HG03280 (cell line): Measurements from ENCODE around the gene ARFGAP3.

Source experiments
- ATAC-seq: cut with Tn5 transposase; IDR thresholded peaks from one replicate; pipeline ENCODE4 v1.9.1; 2021; ENCODE audit warnings: mild to moderate bottlenecking, moderate library complexity; ENCODE audit not compliant: unreplicated experiment

ARFGAP3 gene, protein sequence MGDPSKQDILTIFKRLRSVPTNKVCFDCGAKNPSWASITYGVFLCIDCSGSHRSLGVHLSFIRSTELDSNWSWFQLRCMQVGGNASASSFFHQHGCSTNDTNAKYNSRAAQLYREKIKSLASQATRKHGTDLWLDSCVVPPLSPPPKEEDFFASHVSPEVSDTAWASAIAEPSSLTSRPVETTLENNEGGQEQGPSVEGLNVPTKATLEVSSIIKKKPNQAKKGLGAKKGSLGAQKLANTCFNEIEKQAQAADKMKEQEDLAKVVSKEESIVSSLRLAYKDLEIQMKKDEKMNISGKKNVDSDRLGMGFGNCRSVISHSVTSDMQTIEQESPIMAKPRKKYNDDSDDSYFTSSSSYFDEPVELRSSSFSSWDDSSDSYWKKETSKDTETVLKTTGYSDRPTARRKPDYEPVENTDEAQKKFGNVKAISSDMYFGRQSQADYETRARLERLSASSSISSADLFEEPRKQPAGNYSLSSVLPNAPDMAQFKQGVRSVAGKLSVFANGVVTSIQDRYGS

DNA sequence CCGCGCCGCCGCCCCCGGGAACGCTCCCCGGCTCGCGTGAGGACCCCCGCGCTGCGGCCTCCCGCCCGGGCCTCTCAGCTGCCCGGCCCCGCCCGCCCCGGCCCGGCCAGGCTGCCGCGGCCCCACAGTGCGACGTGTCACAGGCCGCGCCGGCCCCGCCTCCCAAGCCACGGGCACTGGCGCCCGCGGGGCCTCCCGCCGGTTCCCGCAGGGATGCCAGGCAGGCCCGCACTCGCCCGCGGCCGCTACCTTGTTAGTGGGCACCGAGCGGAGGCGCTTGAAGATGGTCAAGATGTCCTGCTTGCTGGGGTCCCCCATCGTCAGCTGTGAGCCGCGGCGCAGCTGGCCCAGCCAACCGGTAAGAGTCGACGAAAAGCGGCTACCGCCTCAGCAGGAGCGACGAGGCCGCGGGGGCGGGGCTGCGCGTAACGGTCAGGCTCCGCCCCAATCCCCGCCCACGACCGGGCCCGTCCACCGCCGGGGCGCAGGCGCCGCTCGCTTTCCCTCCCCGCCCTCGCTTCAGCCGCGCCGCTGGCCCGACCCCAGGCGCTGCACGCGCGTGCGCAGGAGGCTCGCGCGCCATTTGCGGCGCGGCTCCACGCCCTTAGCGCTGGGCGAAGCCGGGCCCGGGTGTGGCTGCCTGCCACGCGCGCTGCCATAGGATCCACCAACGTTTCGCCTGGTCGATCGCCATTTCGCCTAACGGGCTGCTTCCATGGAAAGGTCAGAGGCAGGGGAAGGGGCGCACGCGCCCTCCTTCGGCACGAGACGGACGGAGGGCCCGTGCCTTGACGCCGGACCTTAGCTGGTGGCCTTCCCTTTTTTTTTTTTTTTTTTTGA lies at the start of gene ARFGAP3:
TSS of gene ARFGAP3 (minus strand) at position 409 of the 840 bp plus-strand sequence. CDS start at position 318, 91 bp downstream.
- peak; percentile 81 for ATAC-seq

DNA sequence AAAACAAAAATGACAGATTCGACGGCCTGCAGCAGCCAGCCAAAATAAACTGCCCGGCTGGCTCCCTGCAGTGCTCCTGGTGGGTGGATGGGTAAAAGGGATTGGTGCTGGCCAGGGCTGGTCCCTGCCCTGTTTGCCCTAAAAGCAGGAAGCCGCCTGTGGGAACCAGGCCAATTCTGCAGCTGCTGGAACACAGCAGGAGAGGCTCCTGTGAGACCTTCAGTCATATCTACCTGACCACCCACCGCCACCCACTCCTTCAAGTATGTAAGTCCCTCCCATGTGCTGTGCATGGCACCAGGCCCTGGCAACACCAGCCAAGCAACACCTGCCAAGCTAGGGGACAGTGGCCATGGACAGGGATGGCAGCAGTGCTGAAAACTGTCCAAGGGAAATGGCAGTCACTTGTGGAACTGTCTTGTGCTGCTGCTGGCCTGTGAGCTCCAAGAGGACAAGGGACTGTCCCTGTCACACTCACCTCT lies 48.7 kb upstream of the ARFGAP3 start:
- ATAC-seq, result no peak

DNA sequence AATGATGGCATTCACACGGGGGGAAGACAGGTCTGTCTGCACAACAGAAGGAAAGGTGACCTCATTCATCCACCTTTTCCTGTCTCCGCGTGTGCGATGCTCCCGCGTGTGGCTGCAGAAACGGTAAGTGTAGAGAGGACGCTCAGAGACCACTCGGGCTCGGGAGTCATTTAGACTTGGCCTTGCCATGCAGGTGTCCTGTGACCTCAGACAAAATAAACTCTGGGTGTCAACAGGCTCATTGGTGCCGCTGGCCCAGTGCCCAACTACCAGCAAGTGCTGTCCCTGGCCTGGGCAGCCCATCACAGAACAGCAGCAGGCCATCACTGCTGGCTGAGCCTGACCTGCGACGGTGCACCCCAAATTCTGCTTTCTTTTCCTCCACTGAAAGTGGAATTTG lies 48.1 kb upstream of the ARFGAP3 start:
- no peak for ATAC-seq

DNA sequence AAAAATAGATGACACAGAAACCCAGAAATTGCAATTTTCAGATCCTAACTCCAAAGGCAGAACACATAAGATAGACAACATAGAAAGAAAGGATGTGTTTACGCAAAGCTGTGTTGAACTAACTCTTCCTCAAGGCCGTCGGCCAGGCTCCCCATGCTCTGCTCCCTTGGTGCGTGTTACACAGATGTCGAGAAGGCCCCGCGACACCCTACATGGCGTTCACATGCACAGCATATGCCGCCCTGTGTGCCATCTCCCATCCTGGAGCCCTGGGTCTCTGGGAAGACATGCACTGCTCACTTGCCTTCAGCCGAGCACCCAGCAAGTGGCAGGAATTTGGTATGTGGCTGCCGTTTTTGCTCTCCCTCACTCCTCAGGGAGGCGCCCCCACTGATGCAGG lies 47.0 kb upstream of the ARFGAP3 start:
- no peak for ATAC-seq

DNA sequence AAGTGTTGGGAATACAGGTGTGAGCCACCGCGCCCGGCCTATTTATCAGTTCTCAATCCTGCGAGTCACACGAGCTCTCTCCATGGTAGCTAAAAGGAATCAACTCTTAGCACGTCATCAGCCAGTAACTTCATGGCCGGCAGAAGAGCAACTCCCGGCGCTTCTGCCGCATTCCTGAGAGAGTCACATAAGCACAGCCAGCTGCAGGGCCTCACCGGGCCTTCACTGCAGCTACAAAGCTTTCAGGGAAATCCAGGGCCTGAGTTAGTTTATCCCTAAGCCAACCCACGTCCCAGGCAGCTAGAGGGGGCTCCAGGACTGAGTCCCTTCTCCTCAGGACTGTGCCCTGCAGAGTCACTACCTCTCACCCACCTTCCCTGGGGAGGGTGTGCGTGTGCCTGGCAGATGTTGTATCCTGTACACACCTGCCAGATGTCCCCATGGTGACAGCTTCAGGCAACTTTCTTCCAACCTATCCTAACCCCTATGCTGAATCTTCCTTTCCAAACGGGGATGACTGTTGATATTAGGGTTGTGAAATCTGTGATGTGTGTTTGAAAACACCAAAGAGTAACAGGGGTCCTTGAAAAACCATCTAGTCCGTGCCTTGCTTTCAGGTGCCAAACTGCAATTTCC lies 45.9 kb upstream of the ARFGAP3 start:
- ATAC-seq, result no peak

DNA sequence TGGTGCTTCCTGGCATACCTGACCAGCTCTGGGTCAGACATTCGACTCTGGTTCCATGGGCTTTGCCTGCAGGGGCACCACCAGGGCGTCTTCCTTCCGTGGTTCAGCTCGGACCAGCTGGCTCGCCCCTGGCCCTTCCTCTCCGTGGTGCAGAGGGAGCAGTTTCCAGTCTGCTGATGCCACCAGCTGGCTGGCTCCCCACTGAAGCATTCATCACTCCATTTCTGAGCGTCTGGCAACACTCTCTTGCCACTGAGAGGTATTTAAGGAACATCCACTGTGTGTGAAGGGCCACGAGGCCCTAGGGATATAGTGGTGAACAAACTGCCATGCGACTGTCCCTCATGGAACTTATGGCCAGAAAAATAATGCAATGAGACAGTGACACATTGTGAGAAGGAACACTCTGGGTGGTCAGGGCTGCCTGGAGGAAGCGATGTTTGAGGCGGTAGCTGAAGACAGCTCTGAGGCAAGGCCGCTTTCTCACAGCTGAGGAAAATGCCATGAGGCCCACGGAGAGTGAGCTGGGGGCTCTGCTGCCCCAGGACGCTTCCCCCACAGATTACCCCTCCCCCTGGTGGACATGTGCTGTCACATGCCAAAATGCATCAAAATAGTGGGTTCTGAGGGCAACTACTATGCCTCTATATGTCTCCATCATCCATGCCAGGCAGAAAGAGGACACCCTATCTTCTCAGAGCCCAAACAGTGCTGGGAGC lies 44.9 kb upstream of the ARFGAP3 start:
- ATAC-seq, result no peak

DNA sequence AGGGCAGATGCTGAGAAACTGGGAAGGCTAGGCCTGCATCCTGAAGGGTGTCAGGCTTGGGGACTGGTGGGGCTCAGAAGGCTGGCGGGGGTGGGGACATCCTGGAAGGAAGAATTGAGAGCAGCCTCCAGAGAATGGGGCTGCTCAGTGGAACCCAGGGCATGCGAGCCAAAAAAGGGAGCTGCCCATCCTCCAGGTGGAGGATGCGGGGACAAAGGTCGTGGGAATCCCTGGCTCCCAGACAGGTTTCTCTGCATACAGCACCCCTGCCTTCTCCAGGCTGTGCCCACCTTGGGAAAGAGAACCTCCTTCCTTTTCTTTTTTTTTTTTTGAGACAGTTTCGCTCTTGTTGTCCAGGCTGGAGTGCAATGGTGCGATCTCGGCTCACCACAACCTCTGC lies 40.9 kb upstream of the ARFGAP3 start:
- ATAC-seq, result no peak

DNA sequence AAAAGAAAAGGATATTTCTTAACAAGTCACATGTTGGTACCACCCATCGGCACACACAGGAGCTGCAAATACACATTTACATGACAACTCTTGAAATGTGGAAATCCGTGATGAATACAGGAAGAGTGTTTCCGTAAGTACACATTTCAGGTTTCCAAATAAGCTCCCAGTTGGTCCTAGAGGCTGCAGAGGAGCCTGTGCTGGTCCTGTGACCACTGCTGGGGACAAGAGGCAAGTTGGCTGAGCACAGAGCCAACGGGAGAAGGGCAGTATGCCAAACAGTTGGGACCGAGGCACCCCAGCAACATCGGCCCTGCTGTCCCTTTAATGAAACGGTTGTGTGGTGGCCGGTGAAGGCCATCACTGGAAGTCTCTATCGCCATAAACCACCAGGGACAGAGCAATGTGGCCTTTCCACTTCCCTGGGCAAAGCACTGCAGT lies 38.5 kb upstream of the ARFGAP3 start:
- ATAC-seq, result no peak

DNA sequence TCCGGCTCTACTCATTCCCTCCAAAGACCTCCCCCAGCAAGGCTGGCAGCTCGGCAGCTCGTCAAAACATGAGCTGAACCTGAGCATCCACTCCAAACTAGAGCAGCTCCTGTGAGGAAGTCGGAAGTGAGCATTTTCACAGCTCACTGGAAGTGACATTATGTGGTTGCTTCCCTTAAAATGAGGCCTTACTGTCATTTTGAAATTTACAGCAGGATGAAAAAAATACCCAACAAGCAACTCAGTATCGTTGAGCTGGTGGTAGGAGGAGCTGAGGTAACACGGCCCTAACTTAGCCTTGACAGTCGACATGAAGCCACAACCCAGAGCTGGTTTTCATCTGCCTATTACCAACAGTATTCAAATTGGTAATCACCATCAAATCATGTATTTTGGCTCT lies 38.0 kb upstream of the ARFGAP3 start:
- ATAC-seq, result no peak

DNA sequence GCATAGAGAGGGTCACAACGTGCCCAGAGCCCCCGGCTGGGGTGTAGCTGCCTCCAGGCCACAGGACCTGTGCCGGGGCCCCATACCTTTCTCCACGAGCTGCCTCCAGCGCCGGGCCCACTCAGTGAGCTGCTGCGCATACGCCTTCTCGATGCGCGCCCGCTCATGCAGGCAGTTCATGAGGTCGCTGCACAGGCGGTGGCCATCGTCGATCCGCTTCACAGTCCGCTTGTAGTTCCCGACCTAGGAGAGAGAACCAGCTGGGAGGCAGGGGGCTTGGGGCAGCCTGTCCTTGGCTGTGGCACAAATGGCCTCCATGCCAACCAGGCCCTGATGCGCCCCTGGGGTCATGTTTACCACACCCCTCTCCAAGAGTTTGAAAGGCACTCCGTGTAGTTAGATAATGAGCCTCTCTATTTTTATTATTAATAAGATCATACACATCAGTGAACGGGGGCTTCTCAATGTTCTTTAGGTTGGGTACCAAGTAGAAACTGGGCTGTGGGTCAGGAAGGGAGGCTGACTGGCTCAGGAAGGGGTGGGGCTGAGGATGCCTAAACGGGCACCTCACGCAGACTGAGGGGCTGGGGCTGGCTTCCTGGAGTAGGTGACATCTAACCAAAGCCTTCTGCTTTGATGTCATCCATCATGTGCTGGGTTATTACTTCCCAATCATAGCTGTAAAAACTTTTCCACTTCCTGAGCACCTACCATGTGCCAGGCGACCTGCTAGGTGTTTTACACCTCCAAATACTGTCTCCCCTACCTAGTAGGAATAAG lies 36.5 kb upstream of the ARFGAP3 start:
- no peak for ATAC-seq

DNA sequence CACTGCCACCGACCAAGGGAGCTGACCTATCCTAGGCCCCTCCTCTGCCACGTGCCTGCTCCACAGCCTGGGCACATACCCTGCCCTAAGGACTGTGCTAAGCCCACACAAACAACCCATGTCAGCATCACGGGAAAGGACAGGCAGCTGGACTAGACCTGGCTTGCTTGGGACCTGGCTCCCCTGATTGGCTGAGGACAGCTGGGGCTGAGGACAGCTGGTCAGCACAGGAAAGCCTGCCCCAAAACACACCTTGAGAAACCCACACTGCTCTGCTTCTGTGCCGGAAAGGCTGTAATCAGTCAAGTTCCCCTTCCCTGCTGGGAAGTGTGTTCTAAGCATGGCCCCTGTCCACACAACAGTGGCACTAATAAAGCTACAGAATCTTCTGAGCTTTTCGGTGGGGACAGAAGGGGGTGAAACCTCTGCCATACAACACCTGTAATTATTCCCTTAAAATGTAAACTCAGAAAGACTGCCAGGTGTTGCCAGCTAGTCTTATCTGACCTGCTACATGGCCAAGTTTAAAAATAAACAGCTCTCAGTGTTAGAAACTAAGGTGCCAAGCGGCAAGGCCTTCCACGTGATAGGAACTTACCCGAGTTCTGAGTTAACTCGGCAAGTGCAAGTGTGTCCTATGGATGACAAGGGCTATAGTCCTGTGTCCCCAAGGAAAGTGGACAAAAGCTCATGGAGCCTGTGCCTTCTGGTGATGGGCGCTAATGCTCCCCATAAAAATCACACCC lies 35.7 kb upstream of the ARFGAP3 start:
- no peak for ATAC-seq

DNA sequence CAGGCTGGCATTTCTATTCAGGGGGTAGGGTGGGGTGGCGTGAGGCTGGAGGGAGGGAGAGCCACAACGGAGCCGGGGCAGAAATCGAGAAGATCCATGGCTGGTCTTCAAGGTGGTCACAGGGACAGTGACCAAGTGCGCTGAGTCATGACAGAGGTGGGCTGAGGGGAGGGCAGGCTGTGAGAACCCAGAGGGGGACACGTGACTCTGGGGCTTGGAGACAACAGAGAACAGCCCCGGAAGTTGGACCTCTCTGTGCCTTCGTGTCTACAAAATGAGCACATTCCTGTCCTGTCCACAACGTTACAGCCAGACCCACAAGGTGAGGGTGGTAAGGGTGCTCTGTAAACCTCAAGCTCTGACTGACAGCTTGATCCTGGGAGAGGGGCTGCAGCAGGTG lies 35.1 kb upstream of the ARFGAP3 start:
- no peak for ATAC-seq

DNA sequence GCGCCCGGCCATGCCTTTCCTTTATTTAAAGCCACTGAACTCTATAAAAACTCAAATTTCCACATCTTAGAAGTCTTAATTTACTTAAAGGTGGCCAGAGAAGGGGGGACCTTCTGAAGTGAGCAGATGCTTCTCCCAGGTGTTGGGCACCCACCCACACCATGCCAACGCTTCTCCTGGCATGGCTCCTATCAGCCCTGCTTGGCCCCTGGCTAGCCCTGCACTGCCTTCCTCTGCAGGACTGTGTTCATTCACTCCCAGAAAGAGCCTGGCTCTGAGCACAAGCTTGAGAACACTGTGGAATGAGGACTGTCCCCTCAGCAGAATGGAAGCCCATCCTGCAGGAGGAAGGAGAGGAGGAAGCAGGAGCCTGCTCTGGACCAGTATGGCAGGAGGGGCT lies 34.6 kb upstream of the ARFGAP3 start:
- no peak for ATAC-seq

DNA sequence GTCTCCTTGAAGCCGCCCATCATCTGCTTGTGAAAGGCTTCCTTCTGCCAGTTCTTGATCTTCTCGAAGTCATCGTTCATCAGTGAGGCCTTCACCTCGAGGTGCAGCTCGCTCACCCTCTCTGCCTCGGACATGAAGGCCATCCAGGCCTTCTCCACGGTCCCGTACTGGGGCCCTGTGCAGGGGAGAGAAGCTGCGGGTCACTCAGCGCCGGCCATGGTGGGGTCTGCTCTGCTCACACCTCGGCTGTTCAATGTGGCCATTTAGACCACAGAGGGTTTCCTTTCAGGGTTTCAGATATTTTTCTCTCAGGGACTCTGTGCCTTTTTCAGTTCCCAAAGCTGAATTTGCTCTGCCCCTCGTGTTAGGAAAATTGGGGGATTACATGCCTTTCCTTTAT lies 33.9 kb upstream of the ARFGAP3 start:
- ATAC-seq, result no peak

DNA sequence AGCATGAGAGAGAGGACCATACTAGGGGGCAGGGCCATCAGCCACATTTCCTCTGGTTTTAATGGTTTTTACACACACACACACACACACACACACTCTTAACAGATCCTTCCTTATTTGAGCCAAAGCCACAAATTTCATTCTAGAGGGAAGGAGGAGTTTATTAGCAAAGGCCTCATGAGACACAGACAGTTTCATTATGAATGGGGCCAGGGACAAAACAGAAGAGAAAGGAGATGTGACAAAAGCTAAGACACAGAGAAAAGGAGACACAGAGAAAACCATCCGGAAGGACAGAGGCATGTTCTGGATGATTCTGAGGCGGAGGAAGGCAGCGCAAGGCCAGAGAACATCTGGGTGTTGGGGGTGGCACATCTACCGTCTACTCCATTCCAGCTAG lies 32.2 kb upstream of the ARFGAP3 start:
- ATAC-seq, result peak; percentile 42

DNA sequence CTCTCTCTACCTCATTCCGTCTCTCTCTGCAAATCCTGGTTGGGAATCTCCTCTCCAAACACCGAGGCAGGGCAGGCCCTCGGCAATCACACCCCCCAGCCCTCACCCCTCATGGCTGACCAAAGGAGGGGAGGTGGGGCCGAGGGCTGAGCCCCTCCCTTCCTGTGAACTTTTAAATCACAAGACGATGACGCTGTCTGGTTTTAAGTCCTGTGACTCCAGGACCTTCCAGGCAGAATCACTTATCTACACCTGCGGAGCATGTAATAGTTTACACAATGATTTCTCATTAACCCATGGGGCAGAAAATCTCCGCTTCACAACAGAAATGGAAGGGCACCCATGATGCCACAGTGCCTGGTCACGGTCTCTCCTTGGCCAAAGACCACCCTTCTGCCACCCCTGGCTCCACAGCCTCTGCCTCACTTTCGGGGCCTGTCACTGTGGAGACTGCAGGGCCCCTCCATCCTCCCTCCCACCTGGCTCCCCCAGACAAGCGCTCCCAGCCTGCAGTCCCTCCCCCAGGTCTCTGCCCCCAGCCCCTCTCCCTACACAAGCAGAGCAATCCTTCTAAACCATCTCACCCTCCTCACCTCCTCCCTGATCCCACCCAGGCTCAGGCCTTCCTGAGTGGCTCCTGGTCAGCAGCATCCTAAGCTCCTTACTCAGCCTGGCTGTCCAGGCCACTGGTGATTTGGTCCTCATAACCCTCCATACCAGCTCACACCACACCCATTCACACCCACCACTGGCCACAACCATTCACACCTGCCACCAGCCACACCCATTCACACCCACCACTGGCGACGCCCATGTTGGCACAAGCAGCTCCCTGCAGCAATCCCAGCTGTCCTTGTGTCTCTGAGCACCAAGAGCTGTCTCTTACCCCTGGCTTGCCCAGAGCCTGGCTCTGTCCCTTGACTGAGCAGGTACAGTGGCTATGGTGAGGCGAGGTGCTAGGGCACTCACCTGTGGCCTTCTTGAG lies 30.7 kb upstream of the ARFGAP3 start:
- no peak for ATAC-seq

DNA sequence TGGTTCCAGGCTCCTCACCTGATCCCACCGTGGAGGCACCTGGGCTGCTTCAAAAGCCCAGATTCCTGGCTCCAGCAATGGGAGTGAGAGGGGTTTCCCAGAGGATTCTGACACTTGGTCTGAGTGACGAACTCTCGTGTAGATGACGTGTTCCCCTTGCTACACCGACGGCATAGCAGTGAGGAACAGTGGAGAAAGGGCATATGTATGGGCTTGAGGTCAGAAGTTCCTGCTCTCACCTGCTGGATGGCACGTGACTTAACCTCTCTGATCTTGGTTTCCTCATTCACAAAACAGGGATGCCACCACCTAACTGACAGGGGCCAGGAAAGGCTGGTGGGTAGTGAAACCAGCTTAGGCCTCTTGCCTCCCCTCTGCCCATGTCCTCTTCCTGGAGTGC lies 30.0 kb upstream of the ARFGAP3 start:
- no peak for ATAC-seq

DNA sequence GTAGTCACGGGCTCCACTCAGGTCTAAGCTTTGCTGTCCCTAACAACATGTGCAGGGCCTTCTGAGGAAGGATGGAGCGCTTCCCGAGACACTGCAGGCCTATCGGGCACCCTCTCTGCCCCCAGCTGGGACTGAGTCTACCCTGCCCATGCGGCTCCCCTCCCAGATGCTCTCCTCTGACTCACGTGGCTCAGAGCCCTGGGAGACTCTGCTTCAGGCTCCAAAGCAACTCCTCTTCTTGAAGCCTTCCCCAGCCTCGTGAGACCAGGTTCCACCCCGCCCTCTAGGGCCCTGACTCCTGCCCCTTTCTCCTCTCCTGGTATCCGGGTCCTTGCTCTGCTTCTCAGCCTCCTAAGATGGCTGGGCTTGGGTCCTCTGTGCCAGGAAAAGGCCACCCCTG lies 28.4 kb upstream of the ARFGAP3 start:
- ATAC-seq, result no peak
